Left colon (tissue), 2 donors: Measurements from ENCODE around the gene VKORC1. TPM values are rescaled to one million over a fixed set of nuclear protein-coding genes. Genes with fewer than 3 reads are reported as not detected.
"Not testable (repeated sequence)": the region's sequence is repeated elsewhere in the genome, so short reads cannot be mapped to it uniquely, and the experiment has no call there.

Experiments used
- ATAC-seq: fragments of 200-7000 bp; cut with Tn5 transposase; one replicate; pipeline ENCODE4 v1.9.1; 2020; ENCODE audit warnings: mild to moderate bottlenecking, moderate library complexity
- DNase-seq, 2 donors: peaks; one replicate each; pipeline ENCODE4 v3.0.0-alpha.2; 2020
- intact Hi-C, 2 donors: fragments of 100-400 bp; cut with DNase I in 1 of 2; cut with micrococcal nuclease in 1 of 2; formaldehyde crosslinking; loops; one replicate each; pipeline versions ENCODE4 v1.11.2 to v1.14.0; 2022; cut with DNase I, micrococcal nuclease
- total RNA-seq, 2 donors: library from RNA; stranded (reverse); fragmentation: NEBNext Ultra II Directional; extraction: Animal tissue kit (Norgen Biotek cat#: 25700); gene quantifications; one replicate each; pipeline ENCODE4 v1.2.1, GENCODE V29; 2021
- donor health status: DM: no; HTN: no; CAD: no.
- donor health status: DM: yes; HTN: yes; CAD: no.

Gene VKORC1
- total RNA-seq, 2 donors from 2014 or later: 28.7 to 40.5 TPM

DNA sequence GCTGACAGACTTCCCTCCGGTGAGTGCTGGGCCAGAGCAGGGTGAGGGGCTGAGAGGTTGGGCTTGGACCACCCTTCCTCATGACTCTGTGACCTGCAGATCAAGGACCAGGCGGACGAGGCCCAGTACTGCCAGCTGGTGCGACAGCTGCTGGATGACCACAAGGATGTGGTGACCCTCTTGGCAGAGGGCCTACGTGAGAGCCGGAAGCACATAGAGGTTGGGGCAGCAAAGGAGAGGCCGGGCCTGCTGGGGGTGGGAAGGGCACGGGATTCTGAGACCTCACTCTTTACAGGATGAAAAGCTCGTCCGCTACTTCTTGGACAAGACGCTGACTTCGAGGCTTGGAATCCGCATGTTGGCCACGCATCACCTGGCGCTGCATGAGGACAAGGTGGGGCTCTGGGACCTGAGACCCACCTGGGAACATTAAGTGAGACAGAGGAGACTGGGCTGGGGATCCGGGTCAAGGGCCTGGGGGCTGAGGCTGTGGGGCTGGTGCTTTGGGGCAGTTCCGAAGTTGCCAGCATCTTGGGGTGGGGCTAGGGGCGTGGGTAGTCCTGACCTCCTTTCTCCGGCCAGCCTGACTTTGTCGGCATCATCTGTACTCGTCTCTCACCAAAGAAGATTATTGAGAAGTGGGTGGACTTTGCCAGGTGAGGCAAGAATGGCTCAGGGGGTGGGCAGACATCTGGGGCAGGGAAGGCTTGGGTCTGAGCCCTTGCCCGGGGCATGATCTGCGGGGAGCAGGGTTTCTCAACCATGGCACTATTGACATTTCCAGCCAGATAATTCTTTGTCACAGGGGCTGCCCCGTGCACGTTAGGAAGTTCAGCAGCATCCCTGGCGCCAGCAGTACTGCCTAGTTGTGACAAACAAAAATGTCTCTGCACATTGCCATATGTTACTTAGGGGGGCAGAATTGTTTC lies 15.8 kb upstream of the VKORC1 start:
- ATAC-seq (no peak), DNase-seq (no peak)
- intact Hi-C loops: no loop called here

DNA sequence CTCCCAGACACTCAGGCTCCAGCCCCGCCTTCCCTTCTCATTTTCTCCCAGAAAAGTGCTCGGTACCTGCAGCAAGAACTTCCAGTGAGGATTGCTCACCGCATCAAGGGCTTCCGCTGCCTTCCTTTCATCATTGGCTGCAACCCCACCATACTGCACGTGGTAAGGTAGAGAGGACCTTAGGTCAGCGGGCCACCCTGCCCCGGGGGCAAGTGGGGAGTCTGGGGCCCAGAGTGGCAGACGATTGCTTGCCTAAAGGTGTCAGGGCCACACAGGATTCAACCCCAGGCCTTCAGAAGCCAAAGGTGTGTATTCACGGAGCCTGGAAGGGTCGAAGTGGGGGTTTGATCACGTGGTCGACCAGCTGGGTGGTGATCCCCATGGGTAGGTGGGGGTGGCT lies 15.0 kb upstream of the VKORC1 start:
- ATAC-seq: no peak
- intact Hi-C loops: no loop called here
- DNase-seq: no peak

DNA sequence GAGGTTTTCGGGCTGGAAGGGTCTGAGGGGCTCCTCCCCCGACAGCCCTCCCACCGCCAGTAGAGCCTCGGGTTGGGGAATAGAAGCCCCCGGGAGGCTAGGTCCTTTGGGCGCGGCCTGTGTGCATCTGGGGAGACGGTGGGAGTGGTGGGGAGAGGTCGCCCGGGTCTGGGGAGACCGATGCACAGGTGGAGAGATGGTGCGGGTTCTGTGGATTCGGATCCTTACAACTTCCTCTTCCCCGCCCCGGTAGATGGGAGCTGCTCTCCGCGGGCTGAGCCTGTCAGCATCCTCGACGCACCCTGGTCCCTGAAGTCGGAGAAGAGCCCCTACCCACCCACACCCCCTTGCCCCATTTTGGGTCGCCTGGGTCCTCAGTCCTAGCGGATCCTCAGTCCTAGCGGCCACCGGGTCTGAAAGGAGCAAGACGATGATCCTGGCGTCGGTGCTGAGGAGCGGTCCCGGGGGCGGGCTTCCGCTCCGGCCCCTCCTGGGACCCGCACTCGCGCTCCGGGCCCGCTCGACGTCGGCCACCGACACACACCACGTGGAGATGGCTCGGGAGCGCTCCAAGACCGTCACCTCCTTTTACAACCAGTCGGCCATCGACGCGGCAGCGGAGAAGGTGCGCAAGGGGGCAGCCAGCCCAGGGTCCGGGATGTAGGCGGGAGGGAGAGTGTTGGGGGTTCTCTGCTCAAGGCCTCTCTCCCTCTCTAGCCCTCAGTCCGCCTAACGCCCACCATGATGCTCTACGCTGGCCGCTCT lies 14.4 kb upstream of the VKORC1 start:
- DNase-seq: no peak
- peak; percentile 12 for ATAC-seq
- intact Hi-C loops: no loop called here

DNA sequence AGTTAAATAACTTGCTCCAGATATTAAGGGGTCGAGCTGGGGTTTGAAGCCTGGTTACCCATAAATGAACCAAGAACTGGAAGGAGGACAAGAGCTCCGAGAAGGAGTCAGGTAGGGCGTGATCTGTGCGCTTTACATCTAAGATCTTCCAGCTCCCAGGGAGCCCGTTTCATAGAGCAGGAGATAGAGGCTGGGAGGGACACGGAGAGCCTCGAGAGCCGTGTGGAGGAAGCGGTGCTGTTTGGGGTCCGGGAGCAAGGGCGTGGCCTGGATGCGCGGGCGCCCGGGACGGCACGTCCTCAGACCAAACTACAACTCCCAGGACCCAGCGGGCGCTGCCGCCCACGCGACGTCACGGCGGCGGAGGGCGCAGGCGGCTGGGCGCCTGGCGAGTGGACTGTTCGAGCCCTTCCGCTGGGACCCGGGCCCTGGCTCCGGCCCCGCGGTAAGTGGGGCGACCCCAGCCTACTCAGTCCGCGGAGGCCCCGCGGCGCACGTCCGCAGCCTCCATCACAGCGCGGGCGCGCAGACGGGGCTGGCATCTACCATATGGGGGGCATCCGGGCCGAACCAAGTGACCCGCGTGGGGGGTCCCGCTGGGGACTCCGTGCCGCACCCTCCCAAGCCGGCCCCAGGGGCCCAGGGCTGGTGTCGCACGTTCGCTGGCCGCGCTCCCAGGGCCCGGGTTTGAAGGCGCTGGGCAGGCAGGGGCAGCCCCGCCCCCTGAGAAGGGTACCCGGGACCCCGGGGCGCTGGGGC lies 13.6 kb upstream of the VKORC1 start, which contains the start of gene BCKDK:
Gene BCKDK (plus strand): TSS at position 352 of the 759 bp plus-strand sequence. CDS start 838 bp downstream, outside the sequence.
- ATAC-seq: peak; percentile 82
- intact Hi-C loops: no loop called here

DNA sequence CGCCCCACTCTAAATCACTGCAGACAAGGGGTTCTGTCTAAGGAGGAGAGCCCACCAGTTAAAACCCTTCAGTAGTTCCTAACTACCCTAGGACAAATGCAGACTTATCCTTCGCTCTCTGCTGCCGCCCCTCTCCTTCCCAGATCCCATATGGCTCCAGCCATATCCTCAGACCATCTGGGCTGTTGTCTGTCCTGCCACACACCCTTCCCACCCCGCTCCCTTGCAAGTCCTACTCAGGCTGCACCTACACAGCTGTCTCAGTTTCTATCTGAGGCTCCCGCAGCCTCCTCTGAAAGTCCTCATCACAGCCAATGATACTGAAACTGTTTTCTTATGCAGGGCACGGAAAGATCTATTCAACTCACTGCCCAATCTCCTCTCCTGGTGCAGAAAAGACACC lies 12.9 kb upstream of the VKORC1 start:
- no peak for ATAC-seq
- intact Hi-C loops: no loop called here
- DNase-seq: no peak

More for the DNA sequence above, 13.6 kb upstream of the VKORC1 start, which contains the start of gene BCKDK:
- peak; percentile 74 to 79 for DNase-seq

DNA sequence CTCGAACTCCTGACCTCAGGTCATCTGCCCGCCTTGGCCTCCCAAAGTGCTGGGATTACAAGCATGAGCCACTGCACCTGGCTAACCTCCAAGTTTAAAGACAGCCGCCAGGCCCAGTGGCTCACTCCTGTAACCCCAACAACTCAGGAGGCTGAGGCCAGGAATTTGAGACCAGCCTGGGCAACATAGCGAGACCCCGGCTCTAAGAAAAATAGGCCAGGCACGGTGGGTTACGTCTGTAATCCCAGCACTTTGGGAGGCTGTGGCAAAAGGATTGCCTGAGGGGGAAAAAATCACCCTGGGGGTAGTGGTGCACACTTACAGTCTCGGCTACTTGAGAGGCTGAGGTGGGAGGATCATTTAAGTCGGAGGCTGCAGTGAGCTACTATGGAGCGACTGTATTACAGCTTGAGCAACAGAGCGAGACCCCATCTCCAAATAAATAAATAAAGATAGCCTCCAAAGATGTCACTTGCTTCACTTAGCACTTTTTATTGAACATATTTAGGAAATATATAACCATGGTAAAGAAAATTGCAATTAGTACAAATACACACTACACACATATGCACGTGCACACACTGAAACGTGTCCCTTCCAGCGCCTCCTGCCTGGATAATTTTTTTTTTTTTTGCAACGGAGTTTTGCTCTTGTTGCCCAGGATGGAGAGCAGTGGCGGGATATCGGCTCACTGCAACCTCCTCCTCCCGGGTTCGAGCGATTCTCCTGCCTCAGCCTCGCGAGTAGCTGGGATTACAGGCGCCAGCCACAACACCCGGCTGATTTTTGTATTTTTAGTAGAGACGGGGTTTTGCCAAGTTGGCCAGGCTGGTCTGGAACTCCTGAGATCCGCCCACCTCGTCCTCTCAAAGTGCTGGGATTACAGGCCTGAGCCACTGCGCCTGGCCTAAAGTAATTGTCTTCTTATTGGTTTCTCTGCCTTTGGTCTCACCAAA lies 12.2 kb upstream of the VKORC1 start:
- DNase-seq (no peak), ATAC-seq (no peak)
- intact Hi-C loops: no loop called here

DNA sequence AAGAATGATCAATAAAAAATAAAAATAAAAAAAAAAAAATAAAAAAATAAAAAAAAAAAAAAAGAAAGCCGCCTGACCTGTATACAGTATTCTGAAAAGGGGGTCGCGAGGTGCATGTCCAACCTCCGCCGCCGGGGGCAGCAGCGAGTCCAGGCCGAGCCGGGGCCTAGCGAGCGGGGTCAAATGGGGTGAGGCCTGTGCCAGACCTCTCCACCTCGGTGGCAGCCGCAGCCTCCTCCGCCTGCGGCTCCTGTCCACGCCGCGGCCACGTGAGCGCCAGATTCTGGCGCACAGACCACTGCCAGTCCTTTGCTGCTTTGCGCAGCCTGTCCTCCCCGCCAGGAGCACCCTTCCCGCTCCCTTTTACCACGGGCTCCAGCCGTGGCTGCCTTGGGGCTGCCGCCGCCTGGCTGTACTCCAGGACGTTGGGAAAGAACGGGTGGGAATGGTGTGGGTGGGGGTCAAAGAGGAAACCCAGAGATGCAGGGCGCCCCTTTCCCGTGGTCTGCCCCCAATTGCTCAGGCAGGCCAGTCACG lies 11.1 kb upstream of the VKORC1 start:
- ATAC-seq (peak; percentile 77), DNase-seq (peak; percentile 86 to 87)
- intact Hi-C loops: no loop called here

DNA sequence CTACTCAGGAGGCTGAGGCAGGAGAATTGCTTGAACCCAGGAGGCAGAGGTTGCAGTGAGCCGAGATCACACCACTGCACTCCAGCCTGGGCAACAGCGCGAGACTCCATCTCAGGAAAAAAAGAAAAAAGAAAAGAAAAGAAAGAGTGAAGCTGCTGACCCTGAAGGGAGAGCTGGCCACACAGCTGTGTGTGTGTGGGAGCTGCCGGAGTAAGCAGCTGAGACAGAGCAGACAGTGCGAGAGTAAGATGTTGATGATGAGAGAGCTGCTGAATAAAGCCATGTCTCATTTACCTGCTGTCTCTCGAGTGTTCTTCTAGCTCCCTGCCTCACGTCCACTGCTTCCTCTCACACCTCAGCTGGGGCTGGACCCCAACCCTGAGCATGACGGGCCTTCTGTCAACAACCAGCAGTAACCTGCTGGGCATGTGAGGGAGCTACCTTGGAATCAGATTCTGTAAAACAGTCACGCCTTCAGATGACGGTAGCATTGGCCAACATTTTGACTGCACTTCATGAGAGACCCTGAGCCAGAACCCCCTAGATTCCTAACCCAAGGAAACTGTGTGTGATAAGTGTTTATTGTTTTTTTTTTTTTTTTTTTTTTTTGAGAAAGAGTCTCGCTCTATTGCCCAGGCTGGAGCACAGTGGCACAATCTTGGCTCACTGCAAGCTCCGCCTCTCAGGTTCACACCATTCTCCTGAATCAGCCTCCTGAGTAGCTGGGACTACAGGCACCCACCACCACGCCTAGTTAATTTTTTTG lies 6.5 kb upstream of the VKORC1 start:
- intact Hi-C loops, DNase-seq, ATAC-seq: not testable (repeated sequence)

DNA sequence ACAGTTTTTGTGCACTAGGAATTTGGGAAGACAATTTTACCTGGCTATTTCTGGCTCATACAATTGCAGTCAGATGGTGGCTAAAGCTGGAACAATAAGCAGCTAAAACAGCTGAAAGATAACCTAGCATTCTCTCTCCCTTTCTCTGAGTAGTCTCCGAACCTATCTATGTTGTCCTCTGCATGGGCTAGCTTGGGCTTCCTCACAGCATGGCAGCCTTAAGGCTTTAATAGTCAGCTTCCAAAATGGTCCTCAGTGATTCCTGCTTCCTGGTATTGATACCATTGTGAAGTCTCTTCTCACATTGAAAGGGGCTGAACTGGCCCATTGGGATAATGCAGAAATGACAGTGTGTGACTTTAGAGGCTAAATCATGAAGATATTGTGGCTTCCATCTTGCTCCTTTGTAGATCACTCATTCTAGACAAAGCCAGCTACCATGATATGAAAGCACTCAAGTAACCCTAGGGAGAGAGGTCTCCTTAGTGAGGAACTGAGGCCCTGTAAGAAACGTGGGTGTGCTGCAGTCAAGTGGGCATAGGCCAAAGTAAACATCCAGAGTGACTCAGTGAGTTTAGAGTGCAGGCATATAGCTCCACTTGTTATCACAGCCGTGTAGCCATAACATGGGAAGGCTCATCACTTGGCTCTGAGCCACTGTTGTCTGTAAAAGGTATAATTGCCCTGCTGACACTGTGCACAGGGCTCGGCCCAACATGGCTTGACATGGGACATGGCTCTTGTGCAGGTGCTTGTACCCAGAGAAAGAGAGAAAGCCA lies 5.5 kb upstream of the VKORC1 start:
- DNase-seq (no peak), ATAC-seq (no peak)
- intact Hi-C loops: no loop called here

DNA sequence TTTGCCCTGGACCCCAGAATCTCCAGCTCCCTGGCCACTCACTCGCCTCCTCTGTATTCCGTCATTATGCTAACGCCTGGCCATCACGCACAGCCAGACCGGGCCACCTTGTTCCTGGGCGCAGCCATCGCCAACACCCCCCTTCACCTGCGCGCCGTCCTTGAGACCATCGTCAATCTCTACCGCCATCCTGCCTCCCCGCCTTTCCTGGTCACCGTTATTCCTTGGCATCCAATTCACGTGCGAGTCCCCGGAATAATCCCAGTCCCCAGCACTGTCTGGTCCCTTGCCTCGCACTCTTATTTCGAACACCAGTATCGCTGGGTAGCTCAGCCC lies 541 bp downstream of the VKORC1 start:
- intact Hi-C loops: no loop called here
- DNase-seq (no peak), ATAC-seq (peak; percentile 10)

DNA sequence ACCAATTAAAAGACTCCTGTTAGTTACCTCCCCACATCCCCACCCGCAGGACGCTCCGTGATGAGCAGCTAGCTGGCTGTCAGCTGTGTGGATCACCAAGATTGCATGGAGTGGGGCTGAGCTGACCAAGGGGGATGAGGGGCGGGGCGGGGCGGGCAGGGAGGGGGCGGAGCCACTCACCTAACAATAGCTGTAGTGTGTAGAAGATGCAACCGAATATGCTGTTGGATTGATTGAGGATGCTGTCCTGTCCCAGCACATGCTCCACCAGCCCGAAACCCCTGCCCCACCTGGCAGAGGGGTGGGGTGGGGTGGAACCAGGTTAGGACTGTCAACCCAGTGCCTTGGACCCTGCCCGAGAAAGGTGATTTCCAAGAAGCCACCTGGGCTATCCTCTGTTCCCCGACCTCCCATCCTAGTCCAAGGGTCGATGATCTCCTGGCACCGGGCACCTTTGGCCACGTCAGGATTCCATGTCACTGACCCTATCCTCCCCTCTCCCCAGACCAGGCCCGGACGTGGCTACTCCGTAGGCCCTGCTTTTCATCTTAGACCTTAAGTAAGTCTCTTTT lies 1.4 kb downstream of the VKORC1 start:
- DNase-seq: no peak
- ATAC-seq: no peak

DNA sequence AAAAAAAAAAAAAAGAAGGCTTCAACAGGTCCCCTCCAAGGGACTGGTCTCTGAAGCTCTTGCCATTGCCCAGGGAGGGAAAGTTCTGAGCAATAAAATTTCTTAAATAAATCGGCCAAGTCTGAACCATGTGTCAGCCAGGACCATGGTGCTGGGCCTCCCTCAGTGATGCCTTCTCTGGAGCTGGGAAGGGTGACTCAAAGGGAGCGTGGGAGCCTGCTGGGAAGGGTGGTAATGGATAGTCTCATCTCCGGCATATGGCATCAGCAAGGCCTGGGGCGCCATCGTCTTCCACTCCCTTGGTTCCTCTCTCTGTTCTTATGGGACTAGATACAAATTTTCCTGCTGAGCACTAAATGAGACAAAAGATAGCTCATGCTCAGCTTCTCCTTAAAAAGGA lies 2.3 kb downstream of the VKORC1 start:
- DNase-seq (no peak), ATAC-seq (no peak)
- intact Hi-C loops: no loop called here

More for the DNA sequence above, 1.4 kb downstream of the VKORC1 start:
- intact Hi-C loops: no loop called here

DNA sequence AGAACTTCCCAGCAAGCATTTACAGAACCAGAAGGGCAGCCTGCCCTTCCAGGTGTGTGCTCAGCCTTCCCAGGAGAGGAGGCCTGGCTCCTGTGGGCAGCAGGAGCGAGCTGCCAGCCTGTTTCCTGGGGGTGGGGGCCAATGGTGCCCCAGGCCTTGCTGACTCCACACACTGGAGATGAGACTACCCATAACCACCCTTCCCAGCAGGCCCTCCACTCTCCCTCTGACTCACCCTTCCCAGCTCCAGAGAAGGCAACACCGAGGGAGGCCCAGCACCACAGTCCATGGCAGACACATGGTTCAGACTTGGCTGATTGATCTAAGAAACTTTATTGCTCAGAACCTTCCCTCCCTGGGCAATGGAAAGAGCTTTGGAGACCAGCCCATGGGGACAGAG lies 4.1 kb downstream of the VKORC1 start:
- intact Hi-C loops: no loop called here
- no peak for ATAC-seq
- DNase-seq: no peak

DNA sequence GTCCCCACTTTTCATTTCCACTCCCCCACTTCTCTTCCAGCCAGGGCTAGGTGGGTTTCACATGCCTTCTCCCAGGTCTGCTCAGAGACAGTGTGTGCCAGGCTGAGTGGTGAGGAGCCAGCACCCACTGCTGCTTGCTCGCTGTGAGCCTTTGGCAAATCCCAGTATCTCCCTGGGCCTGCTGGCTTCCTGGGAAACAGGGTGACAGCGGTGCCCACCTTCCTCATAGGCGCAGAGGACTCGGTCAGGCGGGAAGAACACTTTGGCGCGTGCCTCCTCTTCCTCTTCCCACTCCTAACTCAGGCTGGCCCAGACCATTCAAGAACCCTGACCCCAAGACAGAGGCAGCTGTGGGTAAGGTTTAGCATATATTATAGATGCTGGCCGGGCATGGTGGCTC lies 5.4 kb downstream of the VKORC1 start:
- ATAC-seq (no peak), DNase-seq (no peak)
- intact Hi-C loops: no loop called here

DNA sequence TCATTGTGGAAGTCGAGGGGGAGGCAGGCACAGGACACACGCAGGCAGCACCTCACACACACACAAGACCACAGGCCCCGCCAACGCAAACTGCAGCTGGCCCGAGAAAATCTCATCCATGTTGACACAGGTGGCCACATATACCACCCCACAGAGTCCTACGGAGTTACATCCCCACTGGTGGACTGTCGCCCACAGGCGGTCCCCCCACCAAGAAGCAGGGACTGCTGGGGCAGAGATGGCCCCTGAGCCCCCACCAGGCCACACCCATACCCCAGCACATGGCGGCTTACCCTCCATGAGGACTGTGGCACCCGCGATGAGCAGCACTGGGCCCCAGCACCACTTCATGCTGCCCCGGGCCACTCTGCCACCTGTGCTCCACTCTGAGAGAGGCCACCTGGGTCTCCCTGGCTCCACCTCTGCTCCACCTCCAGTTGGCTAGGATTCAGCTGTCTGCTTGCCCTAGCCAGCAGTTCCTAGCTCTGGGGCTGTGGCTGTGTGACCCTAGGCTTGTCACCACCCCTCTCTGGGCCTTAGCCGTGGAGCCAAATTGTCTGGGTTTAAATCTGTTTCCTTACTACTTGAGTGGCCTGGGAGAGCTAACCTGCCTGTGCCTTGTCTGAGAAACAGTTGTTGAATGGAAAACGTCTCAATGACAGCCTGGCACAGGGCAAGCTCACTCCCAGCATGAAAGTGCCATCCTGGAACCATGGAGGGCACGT lies 6.0 kb downstream of the VKORC1 start, which contains the start of gene PRSS53:
Gene PRSS53 (minus strand): TSS at position 485 of the 725 bp plus-strand sequence. CDS start 134 bp downstream, at position 351.
- ATAC-seq (no peak), DNase-seq (no peak)
- intact Hi-C loops: no loop called here
